K562 (cell line): ENCODE data around the gene RBM5. TPM values are rescaled to one million over a fixed set of nuclear protein-coding genes. Genes with fewer than 3 reads are reported as not detected.

Source experiments
- ATAC-seq: fragments of 200-7000 bp; cut with Tn5 transposase; 3 replicates; pipeline ENCODE4 v1.9.1; 2020; ENCODE audit warnings: moderate library complexity
- BruUV-seq: library from RNA; stranded (reverse); fragments of 400-500 nt; replicated peaks from 2 replicates; lab custom pipeline; 2021; lab: Mats Ljungman, UMichigan
- CTCF ChIA-PET: fragments of 300-600 bp; formaldehyde crosslinking; extraction: SDS; loops from one replicate; lab custom pipeline; 2021; ENCODE audit warnings: low intra/inter-chr PET ratio; lab: Yijun Ruan, JAX
- POLR2A ChIA-PET: fragments of 300-600, 350-650 bp; sonication (Branson Sonifier 250); formaldehyde crosslinking; extraction: SDS; loops from one replicate; lab custom pipeline; 2021; ENCODE audit warnings: antibody characterized with exemption, inconsistent platforms; lab: Yijun Ruan, JAX
- DNase-seq, 4 experiments: peaks; one replicate each; pipeline versions ENCODE4 v3.0.0 to v3.0.0-alpha.2; 2011 to 2018; ENCODE audit warnings: low spot score in 3 of 4, mixed read lengths in 3 of 4; ENCODE audit errors: extremely low read depth in 1 of 4
- FAIRE-seq: peaks from 2 replicates; lab custom pipeline; 2011; peaks lifted over from hg19 to GRCh38; lab: Jason Lieb, UNC
- H2AFZ ChIP-seq: 2 replicates; pipeline ENCODE4 v1.6.0; 2011; ENCODE audit warnings: low read depth, low read length, control low read depth, inconsistent platforms
- H3K27ac ChIP-seq: fragments of 200-600 bp; 3 replicates; pipeline ENCODE4 v1.8.0; 2011; ENCODE audit warnings: low read depth, mild to moderate bottlenecking, control low read depth, inconsistent platforms, low read length, moderate library complexity, mixed read lengths; ENCODE audit errors: extremely low read depth
- H3K27me3 ChIP-seq, 2 experiments: fragments of 300-600 bp in 1 of 2; 2 replicates in 1 of 2; 3 replicates in 1 of 2; pipeline versions ENCODE4 v1.6.0 to v1.8.0; 2011; ENCODE audit warnings: inconsistent platforms in 2 of 2, low read length in 2 of 2, mild to moderate bottlenecking in 1 of 2, mixed read lengths in 1 of 2, moderate library complexity in 1 of 2; ENCODE audit not compliant: control insufficient read depth in 2 of 2, insufficient read depth in 2 of 2
- H3K36me3 ChIP-seq: fragments of 300-600 bp; 3 replicates; pipeline ENCODE4 v1.8.0; 2011; ENCODE audit warnings: mild to moderate bottlenecking, low read length, inconsistent platforms; ENCODE audit not compliant: control insufficient read depth, insufficient read depth
- H3K4me1 ChIP-seq, 2 experiments: fragments of 200-600 bp in 1 of 2; replicated peaks in 1 of 2; 2 replicates in 1 of 2; 3 replicates in 1 of 2; pipeline versions ENCODE4 v1.5.1 to v1.8.0; 2011; ENCODE audit warnings: inconsistent platforms in 2 of 2, low read length in 2 of 2, mild to moderate bottlenecking in 1 of 2, mixed read lengths in 1 of 2, moderate library complexity in 1 of 2; ENCODE audit not compliant: control insufficient read depth in 2 of 2, insufficient read depth in 2 of 2
- H3K4me2 ChIP-seq: 2 replicates; pipeline ENCODE4 v1.6.1; 2011; ENCODE audit warnings: low read length, control low read depth, inconsistent platforms, mixed read lengths; ENCODE audit not compliant: insufficient read depth
- H3K4me3 ChIP-seq: fragments of 200-600 bp; sonication (generic), shearing (Covaris generic); 2 replicates; pipeline ENCODE4 v1.5.1; 2016; ENCODE audit warnings: control low read depth, inconsistent platforms
- H3K79me2 ChIP-seq: fragments of 200-600 bp; 3 replicates; pipeline ENCODE4 v1.8.0; 2011; ENCODE audit warnings: low read length, inconsistent platforms; ENCODE audit not compliant: control insufficient read depth, insufficient read depth
- H3K9ac ChIP-seq, 2 experiments: 2 replicates each; pipeline versions ENCODE4 v1.6.0 to v1.6.1; 2011; ENCODE audit warnings: low read depth in 2 of 2, low read length in 2 of 2, control low read depth in 1 of 2, inconsistent platforms in 1 of 2, mild to moderate bottlenecking in 1 of 2, mixed read lengths in 1 of 2; ENCODE audit not compliant: insufficient read depth in 1 of 2
- H3K9me1 ChIP-seq: one replicate; pipeline ENCODE4 v1.6.0; 2011; ENCODE audit warnings: inconsistent platforms, mild to moderate bottlenecking, low read length, moderate library complexity; ENCODE audit not compliant: control insufficient read depth, insufficient read depth
- H3K9me3 ChIP-seq: replicated peaks from 2 replicates; pipeline ENCODE4 v1.5.1; 2011; ENCODE audit warnings: low read depth, low read length, inconsistent platforms; ENCODE audit not compliant: control insufficient read depth, insufficient read depth
- H4K20me1 ChIP-seq: replicated peaks from 2 replicates; pipeline ENCODE4 v1.6.1; 2011; ENCODE audit warnings: low read length, inconsistent platforms, mixed read lengths; ENCODE audit not compliant: control insufficient read depth, insufficient read depth
- ATF1 ChIP-seq, 2 experiments: fragments of 450-650 bp in 1 of 2; IDR thresholded peaks; 2 replicates each; pipeline ENCODE4 v1.6.1; 2016; ENCODE audit warnings: missing compliant biosample characterization in 1 of 2, missing genetic modification characterization in 1 of 2
- CREBBP ChIP-seq: IDR thresholded peaks from one replicate; pipeline ENCODE4 v1.6.1; 2012; ENCODE audit warnings: low read depth, mild to moderate bottlenecking, control low read depth, inconsistent platforms, low read length
- FOXJ2 ChIP-seq: fragments of 200-800 bp; sonication (Bioruptor generic); IDR thresholded peaks from 2 replicates; pipeline ENCODE4 v1.6.1; 2016; ENCODE audit warnings: missing genetic modification characterization, missing compliant biosample characterization
- PKNOX1 ChIP-seq: fragments of 450-650 bp; IDR thresholded peaks from 2 replicates; pipeline ENCODE4 v1.6.1; 2016
- RAD51 ChIP-seq: fragments of 450-650 bp; IDR thresholded peaks from 2 replicates; pipeline ENCODE4 v1.7.1; 2016; ENCODE audit warnings: low read depth, mild to moderate bottlenecking, borderline replicate concordance
- RBM25 ChIP-seq: fragments of 200-400 bp; formaldehyde crosslinking; IDR thresholded peaks from 2 replicates; pipeline ENCODE4 v1.6.1; 2018; ENCODE audit warnings: low read length, low read depth, moderate library complexity; ENCODE audit not compliant: severe bottlenecking
- RNF2 ChIP-seq: sonication (generic); IDR thresholded peaks from 2 replicates; pipeline ENCODE4 v1.6.1; 2016
- SP2 ChIP-seq: IDR thresholded peaks from 2 replicates; pipeline ENCODE4 v1.6.1; 2011; ENCODE audit warnings: mild to moderate bottlenecking, low read depth, low read length, moderate library complexity; ENCODE audit not compliant: poor library complexity, severe bottlenecking; ENCODE audit errors: extremely low read depth
- SPI1 ChIP-seq: IDR thresholded peaks from 2 replicates; pipeline ENCODE4 v1.6.1; 2011; ENCODE audit warnings: low read depth, low read length, control low read depth, borderline replicate concordance
- THAP7 ChIP-seq: fragments of 250-450 bp; sonication (Bioruptor Pico); IDR thresholded peaks from 2 replicates; pipeline ENCODE4 v1.5.0; 2021
- ZNF12 ChIP-seq: sonication (generic); formaldehyde crosslinking; IDR thresholded peaks from 2 replicates; pipeline ENCODE4 v1.4.0; 2020; ENCODE audit warnings: mild to moderate bottlenecking, missing genetic modification reagents
- ZNF77 ChIP-seq: fragments of 250-450 bp; sonication (Bioruptor Pico); IDR thresholded peaks from 2 replicates; pipeline ENCODE4 v1.5.0; 2020
- whole genome bisulfite sequencing: fragments of 100-300 bp; shearing (Covaris generic); methylation state at CpG from one replicate; pipeline ENCODE4 v1.1.6; 2016; ENCODE audit warnings: low coverage, mixed read lengths; ENCODE audit not compliant: insufficient coverage; ENCODE audit errors: missing lambda C conversion rate; 5-methylcytosine and 5-hydroxymethylcytosine counted together
- in situ Hi-C: fragments of 300-500 bp; cut with MboI; formaldehyde crosslinking; loops from 4 replicates; pipeline ENCODE4 v1.15.0; 2018; ENCODE audit warnings: inconsistent platforms, mixed read lengths
- intact Hi-C: fragments of 100-400 bp; cut with micrococcal nuclease; formaldehyde crosslinking; loops from 2 replicates; pipeline ENCODE4 v1.14.2; 2022
- polyA plus RNA-seq, 8 experiments: library from polyadenylated mRNA; depleted of rRNA in 4 of 8; stranded (reverse) in 5 of 8; unstranded in 3 of 8; fragments of >200 nt; fragmentation: Nextera tagmentation in 2 of 8; fragmentation: Illumina TruSeq in 1 of 8; extraction: Ambion mirVana in 2 of 8; extraction: Trizol in 1 of 8; gene quantifications; 2 replicates each; pipeline versions ENCODE4 v1.2.1 to v1.2.3, GENCODE V29; 2011 to 2014; ENCODE audit warnings: inconsistent platforms in 1 of 8, missing spikeins in 1 of 8
- total RNA-seq, 7 experiments: library from RNA; depleted of rRNA in 6 of 7; stranded (reverse); fragments of >200 nt in 6 of 7; fragmentation: Illumina TruSeq in 2 of 7; extraction: Trizol in 2 of 7; gene quantifications; 2 replicates each; pipeline versions ENCODE4 v1.2.1 to v1.2.3, GENCODE V29; 2011 to 2021; ENCODE audit warnings: low replicate concordance in 1 of 7

RBM5 gene
- total and polyA plus RNA-seq, 9 of the 15 experiments (the other 6 are each of a cell fraction or from before 2014, with no cell fraction given): 24.5 to 153 (median 81.6) TPM

- no peak overlapping the region for H3K4me2 ChIP-seq
- no peak overlapping the region for H3K27ac ChIP-seq
- H2AFZ ChIP-seq: no peak overlapping the region
- ChIA-PET POLR2A (interaction anchor here (1.0 kb wide), 1 partner anchor 10 kb away, joined by 6 read pairs; no protein-coding TSS in a partner anchor), CTCF (no interaction called here)
- H3K9me3 ChIP-seq: no peaks in the 10 kb centered on the region
- no peaks in the 10 kb centered on the region for H3K27me3 ChIP-seq
- H3K9ac ChIP-seq: no peak overlapping the region
- DNase-seq (no peak), ATAC-seq (no peak), FAIRE-seq (no peak)
- no peaks in the 10 kb centered on the region for H4K20me1 ChIP-seq
- no peak for TF ChIP-seq SPI1
- TF ChIP-seq FOXJ2: no peak
- no peak for TF ChIP-seq ZNF12 (CRISPR knock-in tag)
- TF ChIP-seq CREBBP: no peak
- no peak for TF ChIP-seq RNF2
- TF ChIP-seq PKNOX1: no peak
- no peak for TF ChIP-seq ZNF77 (CRISPR knock-in tag)
- no peak for TF ChIP-seq RAD51
- TF ChIP-seq SP2: no peak
- no peak for TF ChIP-seq ATF1 (CRISPR knock-in tag; IDR thresholded peaks at IDR 0.05)
- no peak for TF ChIP-seq ATF1 (tag; IDR thresholded peaks at IDR 0.05)
- TF ChIP-seq RBM25: no peak
- no peak for TF ChIP-seq THAP7 (CRISPR knock-in tag)
- intact Hi-C loops: no loop called here
- BruUV-seq: no TSS peak
- no peaks in the 10 kb centered on the region; the same call in 2 of the 3 replicates for H3K79me2 ChIP-seq
- no peaks in the 10 kb centered on the region for H3K9me1 ChIP-seq
- H3K4me3 ChIP-seq: no peak overlapping the region
- 92% methylated on average over 4 of the region's 5 CpGs for WGBS
- in situ Hi-C loops: no loop called here
- no peaks in the 10 kb centered on the region for H3K4me1 ChIP-seq
- peaks cover 95% of the 10 kb centered on the region for H3K36me3 ChIP-seq
Observed at GRCh38 chr3:50111757-50112156, 23.0 kb downstream of the RBM5 start.
